Thyroid gland (tissue), 4 donors: ENCODE measurements around the gene ELMO3.

ENCODE experiments used
- CTCF ChIP-seq, 6 experiments: fragments of 200-600 bp in 3 of 6; fragments of 450-650 bp in 3 of 6; sonication (generic) in 3 of 6; IDR thresholded peaks; one replicate each; pipeline ENCODE4 v1.5.1; 2016 to 2019; ENCODE audit warnings: antibody characterized with exemption in 6 of 6, mild to moderate bottlenecking in 2 of 6, inconsistent platforms in 1 of 6, moderate library complexity in 1 of 6
- POLR2A ChIP-seq, 2 donors: fragments of 450-650 bp; IDR thresholded peaks; one replicate each; pipeline ENCODE4 v1.6.1; 2017; ENCODE audit warnings: antibody characterized with exemption in 2 of 2, mild to moderate bottlenecking in 2 of 2, moderate library complexity in 1 of 2

- no peak for TF ChIP-seq CTCF (IDR thresholded peaks at IDR 0.05)
- TF ChIP-seq POLR2A (IDR thresholded peaks at IDR 0.05) = no peak
Observed at GRCh38 chr16:67196881-67197280, 2.0 kb upstream of the ELMO3 start.
